HCT116 (cell line): ENCODE results near the gene KRTAP19-5. TPM values are rescaled to one million over a fixed set of nuclear protein-coding genes. Genes with fewer than 3 reads are reported as not detected.
"Not testable (repeated sequence)": the region's sequence is repeated elsewhere in the genome, so short reads cannot be mapped to it uniquely, and the experiment has no call there.

Experiments used
- ATAC-seq: fragments of 200-7000 bp; cut with Tn5 transposase; 2 replicates; pipeline ENCODE4 v1.9.1; 2020; ENCODE audit warnings: mild to moderate bottlenecking, moderate library complexity
- BruUV-seq: library from RNA; stranded (reverse); fragments of 400-500 nt; replicated peaks from 2 replicates; lab custom pipeline; 2021; lab: Mats Ljungman, UMichigan
- CTCF ChIA-PET: fragments of 300-600 bp; sonication (Branson Sonifier 250); formaldehyde crosslinking; loops from one replicate; lab custom pipeline; 2021; ENCODE audit warnings: antibody characterized with exemption; lab: Charles Lee
- POLR2A ChIA-PET: fragments of 300-600, 350-600 bp; sonication (Branson Sonifier 250); formaldehyde crosslinking; loops from one replicate; lab custom pipeline; 2021; ENCODE audit warnings: antibody characterized with exemption; lab: Charles Lee
- RAD21 ChIA-PET, 2 experiments: fragments of 300-600 bp; sonication (Branson Sonifier 250); formaldehyde crosslinking; loops; one replicate each; lab custom pipeline; 2023; ENCODE audit warnings: low total read pairs in 2 of 2; ENCODE audit not compliant: uncharacterized antibody in 2 of 2, unreplicated experiment in 2 of 2, low non-redundant PET in 1 of 2; lab: Charles Lee
- DNase-seq: peaks from one replicate; pipeline ENCODE4 v3.0.0-alpha.2; 2010; ENCODE audit warnings: low read depth, low spot score
- H2AFZ ChIP-seq: fragments of 200-600 bp; shearing (Covaris generic), sonication (generic); 2 replicates; pipeline ENCODE4 v1.6.1; 2017; ENCODE audit warnings: low read depth, mixed run types, mixed read lengths, antibody characterized with exemption, low read length; ENCODE audit not compliant: poor library complexity, severe bottlenecking
- H3K27ac ChIP-seq: 2 replicates; pipeline ENCODE4 v1.5.1; 2012; ENCODE audit warnings: low read depth, low read length
- H3K27me3 ChIP-seq: fragments of 200-600 bp; sonication (generic); 2 replicates; pipeline ENCODE4 v1.6.1; 2016; ENCODE audit warnings: mixed run types, low read length, mixed read lengths; ENCODE audit not compliant: insufficient read depth
- H3K36me3 ChIP-seq, 2 experiments: fragments of 200-500 bp in 1 of 2; fragments of 200-600 bp in 1 of 2; sonication (Bioruptor generic) in 1 of 2; sonication (generic) in 1 of 2; 2 replicates each; pipeline versions ENCODE4 v1.5.1 to v1.6.1; 2014 to 2016; ENCODE audit warnings: low read length in 2 of 2, inconsistent platforms in 1 of 2, mixed read lengths in 1 of 2, mixed run types in 1 of 2; ENCODE audit not compliant: insufficient read depth in 2 of 2, control insufficient read depth in 1 of 2
- H3K4me1 ChIP-seq, 2 experiments: fragments of 200-600 bp in 1 of 2; sonication (generic) in 1 of 2; 2 replicates each; pipeline versions ENCODE4 v1.5.1 to v1.6.1; 2012 to 2017; ENCODE audit warnings: low read length in 2 of 2, inconsistent platforms in 1 of 2, mild to moderate bottlenecking in 1 of 2, mixed read lengths in 1 of 2, mixed run types in 1 of 2, moderate library complexity in 1 of 2; ENCODE audit not compliant: insufficient read depth in 2 of 2, control insufficient read depth in 1 of 2
- H3K4me2 ChIP-seq: fragments of 200-600 bp; sonication (generic); 2 replicates; pipeline ENCODE4 v1.6.1; 2017; ENCODE audit warnings: mixed run types, low read length, mixed read lengths
- H3K4me3 ChIP-seq, 2 experiments: fragments of 200-600 bp in 1 of 2; sonication (generic) in 1 of 2; replicated peaks in 1 of 2; 2 replicates each; pipeline ENCODE4 v1.5.1; 2011 to 2016; ENCODE audit warnings: low read length in 2 of 2, control low read depth in 1 of 2, low read depth in 1 of 2, mild to moderate bottlenecking in 1 of 2, mixed read lengths in 1 of 2, mixed run types in 1 of 2
- H3K79me2 ChIP-seq: fragments of 200-600 bp; sonication (generic); 2 replicates; pipeline ENCODE4 v1.6.1; 2017; ENCODE audit warnings: mild to moderate bottlenecking, mixed run types, low read length, moderate library complexity, mixed read lengths; ENCODE audit not compliant: insufficient read depth
- H3K9ac ChIP-seq: fragments of 200-600 bp; sonication (generic); 2 replicates; pipeline ENCODE4 v1.6.1; 2016; ENCODE audit warnings: low read length, mixed read lengths
- H3K9me2 ChIP-seq: fragments of 200-600 bp; sonication (generic), shearing (Covaris generic); 2 replicates; pipeline ENCODE4 v1.6.1; 2017; ENCODE audit warnings: mixed run types, mild to moderate bottlenecking, moderate library complexity; ENCODE audit not compliant: insufficient read depth
- H3K9me3 ChIP-seq, 2 experiments: fragments of 200-500 bp in 1 of 2; fragments of 200-600 bp in 1 of 2; sonication (Bioruptor generic) in 1 of 2; sonication (generic) in 1 of 2; 2 replicates each; pipeline ENCODE4 v1.6.1; 2014 to 2017; ENCODE audit warnings: low read length in 2 of 2, mixed read lengths in 2 of 2, inconsistent platforms in 1 of 2, low read depth in 1 of 2, mild to moderate bottlenecking in 1 of 2, mixed run types in 1 of 2, moderate library complexity in 1 of 2; ENCODE audit not compliant: control insufficient read depth in 1 of 2, insufficient read depth in 1 of 2
- H4K20me1 ChIP-seq: fragments of 200-600 bp; sonication (generic), shearing (Covaris generic); 2 replicates; pipeline ENCODE4 v1.6.1; 2017; ENCODE audit warnings: mixed run types, mild to moderate bottlenecking, moderate library complexity; ENCODE audit not compliant: insufficient read depth
- CTCF ChIP-seq, 3 experiments: fragments of 200-600 bp in 1 of 3; sonication (generic) in 1 of 3; IDR thresholded peaks in 2 of 3; conservative IDR thresholded peaks in 1 of 3; 2 replicates each; pipeline ENCODE4 v1.5.1; 2012 to 2017; ENCODE audit warnings: low read depth in 2 of 3, low read length in 2 of 3, antibody characterized with exemption in 1 of 3, borderline replicate concordance in 1 of 3, control low read depth in 1 of 3, mild to moderate bottlenecking in 1 of 3, mixed read lengths in 1 of 3, mixed run types in 1 of 3, moderate library complexity in 1 of 3; ENCODE audit not compliant: insufficient read depth in 1 of 3
- EGR1 ChIP-seq: IDR thresholded peaks from 2 replicates; pipeline ENCODE4 v1.6.1; 2012; ENCODE audit warnings: low read depth
- EZH2phosphoT487 ChIP-seq: fragments of 200-600 bp; IDR thresholded peaks from 2 replicates; pipeline ENCODE4 v1.6.1; 2018; ENCODE audit warnings: antibody characterized with exemption, borderline replicate concordance
- TCF7L2 ChIP-seq: IDR thresholded peaks from 2 replicates; pipeline ENCODE4 v1.7.0; 2011; ENCODE audit warnings: borderline replicate concordance, inconsistent platforms; ENCODE audit not compliant: insufficient read depth, insufficient read length; ENCODE audit errors: extremely low read depth
- ZBTB33 ChIP-seq: IDR thresholded peaks from 2 replicates; pipeline ENCODE4 v1.6.1; 2011; ENCODE audit warnings: mild to moderate bottlenecking, low read length, moderate library complexity; ENCODE audit not compliant: insufficient replicate concordance; ENCODE audit errors: extremely low read depth
- intact Hi-C: fragments of 100-400 bp; cut with micrococcal nuclease; formaldehyde crosslinking; loops from 2 replicates; pipeline ENCODE4 v1.10.0; 2022
- total RNA-seq: library from RNA; stranded (reverse); gene quantifications from one replicate; pipeline ENCODE4 v1.2.1, GENCODE V29; 2021; ENCODE audit not compliant: unreplicated experiment

KRTAP19-5 gene
- total RNA-seq, 1 experiment from 2014 or later, result not detected

GRCh38 chr21:30505621-30506205 lies 3.8 kb upstream of the KRTAP19-5 start:
- H3K9ac ChIP-seq, H3K27ac ChIP-seq, H3K36me3 ChIP-seq, H3K4me3 ChIP-seq, BruUV-seq, ATAC-seq, H3K4me1 ChIP-seq, H4K20me1 ChIP-seq, H3K27me3 ChIP-seq, H2AFZ ChIP-seq, DNase-seq, H3K79me2 ChIP-seq, POLR2A ChIA-PET, intact Hi-C loops, H3K9me2 ChIP-seq, RAD21 ChIA-PET, H3K4me2 ChIP-seq: not testable (repeated sequence)
- H3K9me3 ChIP-seq, result peaks cover 14 to 18% of the 10 kb centered on the region in 2 experiments; a peak in 3 of 4 replicates
- CTCF ChIA-PET, result interaction anchor here (0.6 kb wide), 1 partner anchor 580 kb away, joined by 3 read pairs; no protein-coding TSS in a partner anchor
- TF ChIP-seq CTCF (IDR thresholded peaks at IDR 0.05 in 2 of 3, conservative IDR thresholded peaks at IDR 0.05 in 1 of 3; ENCODE audit: borderline replicate concordance in 1 of 3, insufficient read depth in 1 of 3, low read depth in 2 of 3, low read length in 2 of 3), result peak in 2 of 3 experiments; percentile 25 to 39; a peak in 3 of 6 replicates

- ChIA-PET CTCF (no interaction called here), POLR2A (no interaction called here), RAD21 (no interaction called here)
Observed at GRCh38 chr21:30497065-30497464, 4.9 kb downstream of the KRTAP19-5 start, which contains the start of gene KRTAP19-4. TSS of gene KRTAP19-4 (minus strand) at chr21:30497165. CDS start at chr21:30497110, 55 bp downstream.

More at GRCh38 chr21:30497065-30497464, 4.9 kb downstream of the KRTAP19-5 start, which contains the start of gene KRTAP19-4:
- Histone ChIP-seq H3K9ac (no peak within 1 kb of the TSS), H3K79me2 (no peaks in the 10 kb centered on the region), H3K4me1 (no peaks in the 10 kb centered on the region), H3K27me3 (no peaks in the 10 kb centered on the region), H3K9me3 (peaks cover 11 to 15% of the 10 kb centered on the region in 2 experiments; a peak in 3 of 4 replicates), H4K20me1 (no peaks in the 10 kb centered on the region), H3K36me3 (no peaks in the 10 kb centered on the region), H3K27ac (no peak within 1 kb of the TSS), H3K9me2 (no peaks in the 10 kb centered on the region), H2AFZ (no peak within 1 kb of the TSS), H3K4me3 (no peak within 1 kb of the TSS), H3K4me2 (no peak within 1 kb of the TSS)
- no TSS peak for BruUV-seq
- intact Hi-C loops, result no loop called here
- TF ChIP-seq EZH2phosphoT487 (no peak), ZBTB33 (no peak), EGR1 (no peak), TCF7L2 (no peak)
- DNase-seq (no peak), ATAC-seq (no peak)
